ENCODE data around the gene YAP1. TPM values are rescaled to one million over a fixed set of nuclear protein-coding genes. Genes with fewer than 3 reads are reported as not detected.

Gene YAP1
- total and polyA plus RNA-seq, 2 of the 4 experiments (the other 2 are of a cell fraction): 121 to 251 TPM

DNA sequence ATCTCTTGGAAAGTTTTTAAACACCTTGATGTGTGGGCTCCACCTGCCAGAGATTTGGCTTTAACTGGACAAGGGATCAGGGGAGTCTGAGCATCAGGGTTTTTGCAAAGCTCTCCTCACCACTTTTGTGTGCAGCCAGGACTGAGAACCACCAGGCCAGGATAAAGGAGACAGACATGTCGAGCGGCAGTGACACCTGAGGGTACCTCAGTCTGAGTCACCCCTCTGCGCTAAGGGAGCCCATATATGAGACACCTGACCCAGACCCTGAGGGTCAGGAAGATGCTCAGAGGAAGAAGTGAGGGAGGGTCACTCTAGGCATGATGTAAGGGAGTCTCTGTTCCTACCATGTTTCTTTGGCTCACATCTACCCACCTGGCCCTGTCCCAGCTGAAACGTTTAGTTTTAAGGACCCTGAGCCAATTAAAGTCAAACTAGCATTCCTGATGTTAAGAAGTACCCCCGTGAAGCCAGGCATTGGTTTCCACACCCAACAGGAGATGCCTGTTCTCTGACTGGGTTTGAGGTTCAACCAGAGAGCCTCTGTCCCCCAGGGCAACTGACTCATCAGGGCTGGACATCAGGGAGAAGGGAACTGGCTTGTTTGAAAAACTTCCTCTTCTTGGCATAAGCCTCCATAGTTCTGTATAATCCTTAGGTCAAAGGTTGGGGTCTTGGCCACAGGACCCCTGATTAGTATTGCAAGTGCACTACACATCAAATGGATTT lies 134.6 kb downstream of the YAP1 start:
- Histone ChIP-seq H2BK15ac (ENCODE audit: low read depth, low read length) (peak overlapping the region; percentile 64; the same call in 2 of the 3 replicates), H4K91ac (ENCODE audit: insufficient read depth, low read depth, low read length) (peak overlapping the region; percentile 43), H2BK120ac (ENCODE audit: low read depth, low read length) (peak overlapping the region; percentile 28), H3K9me1 (ENCODE audit: insufficient read depth, low read length) (peaks cover 16% of the 10 kb centered on the region), H3K4me1 (ENCODE audit: control insufficient read depth, insufficient read depth, low read length) (peaks cover 10% of the 10 kb centered on the region), H3K36me3 (ENCODE audit: control insufficient read depth, insufficient read depth, low read length) (no peaks in the 10 kb centered on the region), H4K5ac (ENCODE audit: low read depth, low read length) (peak overlapping the region; percentile 18; the same call in 1 of the 2 replicates), H2BK20ac (ENCODE audit: low read depth, low read length) (peak overlapping the region; percentile 27; the same call in 1 of the 2 replicates), H3K4me2 (ENCODE audit: low read depth, low read length) (no peak overlapping the region), H3K27ac (ENCODE audit: insufficient read depth, low read length) (no peak overlapping the region; the same call in 1 of the 2 replicates), H3K18ac (ENCODE audit: low read depth, low read length) (peak overlapping the region; percentile 33; the same call in 1 of the 2 replicates), H3K9me3 (ENCODE audit: control insufficient read depth, insufficient read depth, low read length) (no peaks in the 10 kb centered on the region), H2AFZ (replicated peaks; ENCODE audit: low read length, poor library complexity) (peak overlapping the region; percentile 41), H4K8ac (ENCODE audit: low read depth in 2 of 2, low read length in 2 of 2) (peak overlapping the region in 1 of 2 experiments; percentile 67; a peak in 1 of 4 replicates), H3K9ac (ENCODE audit: low read depth, low read length) (no peak overlapping the region), H2BK5ac (ENCODE audit: low read depth, low read length, poor library complexity, severe bottlenecking) (peak overlapping the region; percentile 22), H3K4ac (ENCODE audit: low read depth, low read length) (peak overlapping the region; percentile 52), H3K14ac (replicated peaks; ENCODE audit: low read depth, low read length) (no peak overlapping the region), H3K4me3 (ENCODE audit: insufficient read depth, low read depth, low read length) (no peak overlapping the region), H2AK5ac (ENCODE audit: low read depth, low read length) (peak overlapping the region; percentile 87), H3K27me3 (ENCODE audit: control insufficient read depth, insufficient read depth, low read length) (no peaks in the 10 kb centered on the region), H3K23ac (ENCODE audit: low read depth, low read length) (peak overlapping the region; percentile 14; the same call in 1 of the 2 replicates), H3K79me1 (ENCODE audit: low read depth in 1 of 2, low read length in 2 of 2) (no peaks in the 10 kb centered on the region), H3K56ac (ENCODE audit: extremely low read depth, insufficient read depth, low read length) (no peak overlapping the region), H4K20me1 (ENCODE audit: insufficient read depth, low read length) (no peaks in the 10 kb centered on the region), H2AK9ac (replicated peaks; ENCODE audit: low read depth, low read length, poor library complexity) (peak overlapping the region; percentile 68)
- intact Hi-C loops (cut with micrococcal nuclease) (no loop called here), in situ Hi-C loops (cut with MboI; ENCODE audit: low sequenced_read_pairs) (loop anchor here (25.0 kb wide), 1 partner anchor 383 kb away; no protein-coding TSS in a partner anchor), dilution Hi-C loops (cut with HindIII; ENCODE audit: low sequenced_read_pairs, unreplicated experiment) (no loop called here)
- peak; percentile 43; the same call in 1 of the 2 replicates for TF ChIP-seq CEBPB (IDR thresholded peaks at IDR 0.05; ENCODE audit: low read depth, low read length)
- TF ChIP-seq FOS (IDR thresholded peaks at IDR 0.05; ENCODE audit: low read depth, low read length): peak; percentile 28; the same call in 1 of the 2 replicates
- no peak for TF ChIP-seq SMC3 (IDR thresholded peaks at IDR 0.05; ENCODE audit: low read depth, low read length)
- 0 out of 2 replicates have a peak, but pooled peaks have one; percentile 40 for TF ChIP-seq MAZ (IDR thresholded peaks at IDR 0.05; ENCODE audit: borderline replicate concordance, low read depth, low read length)
- TF ChIP-seq MXI1 (IDR thresholded peaks at IDR 0.05; ENCODE audit: borderline replicate concordance, low read depth, low read length): no peak
- TF ChIP-seq CTCF (conservative IDR thresholded peaks at IDR 0.05; ENCODE audit: low read depth, low read length): no peak
- peak; percentile 88 for ATAC-seq (ENCODE audit: low read depth)
- CTCF ChIA-PET: interaction anchor here (0.6 to 1.0 kb wide), 3 partner anchors 28 to 103 kb away, joined by 3 to 4 read pairs (median 3); no protein-coding TSS in a partner anchor
- POLR2A ChIA-PET (ENCODE audit: unreplicated experiment): no interaction called here
- BruUV-seq (replicated peaks): no TSS peak
- 100% methylated on average over 2 of the region's 5 CpGs; no CpG with 5 or more reads in 1 of the 2 experiments for WGBS, 2 experiments (ENCODE audit: extremely low coverage in 2 of 2, insufficient read length in 1 of 2)
- DNase-seq: peak; percentile 87
